ENCODE measurements around the gene GTPBP4. TPM values are rescaled to one million over a fixed set of nuclear protein-coding genes. Genes with fewer than 3 reads are reported as not detected.

Gene GTPBP4
- total RNA-seq, 1 donor from 2014 or later: 53.4 TPM

DNA sequence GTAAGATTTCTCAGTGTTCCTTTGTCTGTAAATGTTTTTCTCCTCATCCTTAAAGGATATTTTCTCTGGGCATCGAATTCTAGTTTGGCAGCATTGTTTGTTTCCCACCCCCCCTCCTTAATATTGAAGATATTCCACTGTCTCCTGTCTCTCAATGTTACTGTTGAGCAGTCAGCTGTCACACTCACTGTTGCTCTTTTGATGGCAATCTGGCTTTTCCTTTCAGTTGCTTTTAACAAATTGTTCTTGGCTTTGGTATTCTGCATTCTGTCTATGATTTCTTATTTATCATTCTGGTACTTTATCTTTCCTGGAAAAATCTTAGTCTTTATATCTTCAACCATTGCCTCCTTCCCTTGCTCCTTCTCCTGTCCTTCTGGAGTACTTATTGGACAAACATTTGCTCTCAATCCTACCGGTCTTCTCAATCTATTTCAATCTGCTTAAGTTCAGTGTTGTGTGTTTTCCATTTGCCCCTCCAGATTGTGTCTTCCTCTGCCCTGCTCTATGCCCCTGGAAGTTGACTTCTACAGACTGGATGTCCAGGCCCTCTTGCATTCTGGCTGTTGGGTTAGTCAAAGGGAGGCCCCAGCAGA lies 9.3 kb upstream of the GTPBP4 start:
- peaks cover under 1% of the 10 kb centered on the region for H3K4me1 Mint-ChIP-seq

GRCh38 chr10:980468-981093 lies 7.7 kb upstream of the GTPBP4 start:
- TF ChIP-seq EZH2 (IDR thresholded peaks at IDR 0.05): no peak
- no peak for TF ChIP-seq EZH2phosphoT487 (IDR thresholded peaks at IDR 0.05)
- no peak for TF ChIP-seq CTCF (IDR thresholded peaks at IDR 0.05)
- no peak overlapping the region for H3K9ac ChIP-seq

More for the DNA sequence above, 9.3 kb upstream of the GTPBP4 start:
- TF ChIP-seq EZH2 (IDR thresholded peaks at IDR 0.05): no peak
- no peak for TF ChIP-seq EZH2phosphoT487 (IDR thresholded peaks at IDR 0.05)
- TF ChIP-seq CTCF (IDR thresholded peaks at IDR 0.05): no peak
- no peak overlapping the region for H3K4me3 Mint-ChIP-seq
- no peaks in the 10 kb centered on the region for H3K27me3 Mint-ChIP-seq (ENCODE audit: insufficient read depth, low read depth)
- no peaks in the 10 kb centered on the region for H3K27me3 ChIP-seq
- peaks cover 11% of the 10 kb centered on the region for H3K9me3 ChIP-seq (ENCODE audit: low read depth)
- H3K36me3 ChIP-seq: no peaks in the 10 kb centered on the region
- H3K9ac ChIP-seq: no peak overlapping the region
- no peaks in the 10 kb centered on the region for H3K79me2 ChIP-seq (ENCODE audit: low read depth)
- no peak overlapping the region for H3K4me3 ChIP-seq
- peaks cover 18% of the 10 kb centered on the region for H3K36me3 Mint-ChIP-seq
- H2AFZ ChIP-seq (replicated peaks): no peak overlapping the region
- DNase-seq (ENCODE audit: low spot score): no peak
- H3K27ac Mint-ChIP-seq: no peak overlapping the region
- no peaks in the 10 kb centered on the region for H3F3A ChIP-seq (ENCODE audit: low read depth)
- H3K4me1 ChIP-seq: no peaks in the 10 kb centered on the region
- no peak overlapping the region for H3K27ac ChIP-seq
- no peak overlapping the region for H3K4me2 ChIP-seq
- H3K9me3 Mint-ChIP-seq: peaks cover 32% of the 10 kb centered on the region
- no peaks in the 10 kb centered on the region for H4K20me1 ChIP-seq (ENCODE audit: low read depth)

GRCh38 chr10:983401-983800 lies 4.8 kb upstream of the GTPBP4 start:
- no peak overlapping the region for H3K4me3 Mint-ChIP-seq
- no peaks in the 10 kb centered on the region for H3F3A ChIP-seq (ENCODE audit: low read depth)
- peaks cover 9% of the 10 kb centered on the region for H3K4me1 Mint-ChIP-seq
- no peak for DNase-seq (ENCODE audit: low spot score)
- H3K9ac ChIP-seq: no peak overlapping the region
- H3K9me3 Mint-ChIP-seq: peaks cover 22% of the 10 kb centered on the region
- no peaks in the 10 kb centered on the region for H4K20me1 ChIP-seq (ENCODE audit: low read depth)
- peaks cover 13% of the 10 kb centered on the region for H3K36me3 Mint-ChIP-seq
- no peak for TF ChIP-seq EZH2 (IDR thresholded peaks at IDR 0.05)
- no peak for TF ChIP-seq CTCF (IDR thresholded peaks at IDR 0.05)
- TF ChIP-seq EZH2phosphoT487 (IDR thresholded peaks at IDR 0.05): no peak
- H2AFZ ChIP-seq (replicated peaks): no peak overlapping the region
- no peak overlapping the region for H3K27ac ChIP-seq
- no peak overlapping the region for H3K4me3 ChIP-seq
- no peak overlapping the region for H3K4me2 ChIP-seq
- H3K27me3 ChIP-seq: no peaks in the 10 kb centered on the region
- peaks cover 11% of the 10 kb centered on the region for H3K9me3 ChIP-seq (ENCODE audit: low read depth)
- peaks cover 12% of the 10 kb centered on the region for H3K79me2 ChIP-seq (ENCODE audit: low read depth)
- H3K36me3 ChIP-seq: no peaks in the 10 kb centered on the region
- H3K4me1 ChIP-seq: peaks cover 6% of the 10 kb centered on the region
- no peaks in the 10 kb centered on the region for H3K27me3 Mint-ChIP-seq (ENCODE audit: insufficient read depth, low read depth)
- no peak overlapping the region for H3K27ac Mint-ChIP-seq

More at GRCh38 chr10:980468-981093, 7.7 kb upstream of the GTPBP4 start:
- Mint-ChIP-seq H3K36me3 (peaks cover 18% of the 10 kb centered on the region), H3K9me3 (peaks cover 32% of the 10 kb centered on the region), H3K4me1 (no peaks in the 10 kb centered on the region), H3K4me3 (no peak overlapping the region), H3K27me3 (ENCODE audit: insufficient read depth, low read depth) (no peaks in the 10 kb centered on the region), H3K27ac (no peak overlapping the region)
- H3K79me2 ChIP-seq (ENCODE audit: low read depth): no peaks in the 10 kb centered on the region
- H3K4me1 ChIP-seq: no peaks in the 10 kb centered on the region
- H3K27ac ChIP-seq: no peak overlapping the region
- no peaks in the 10 kb centered on the region for H4K20me1 ChIP-seq (ENCODE audit: low read depth)
- no peak overlapping the region for H2AFZ ChIP-seq (replicated peaks)
- H3F3A ChIP-seq (ENCODE audit: low read depth): no peaks in the 10 kb centered on the region
- H3K4me2 ChIP-seq: no peak overlapping the region
- no peaks in the 10 kb centered on the region for H3K27me3 ChIP-seq
- H3K9me3 ChIP-seq (ENCODE audit: low read depth): peaks cover 11% of the 10 kb centered on the region
- no peaks in the 10 kb centered on the region for H3K36me3 ChIP-seq
- DNase-seq (ENCODE audit: low spot score): no peak
- no peak overlapping the region for H3K4me3 ChIP-seq

Data from neural progenitor cell (in vitro differentiated cells).